Measurements from ENCODE around the gene DKKL1.

DNA sequence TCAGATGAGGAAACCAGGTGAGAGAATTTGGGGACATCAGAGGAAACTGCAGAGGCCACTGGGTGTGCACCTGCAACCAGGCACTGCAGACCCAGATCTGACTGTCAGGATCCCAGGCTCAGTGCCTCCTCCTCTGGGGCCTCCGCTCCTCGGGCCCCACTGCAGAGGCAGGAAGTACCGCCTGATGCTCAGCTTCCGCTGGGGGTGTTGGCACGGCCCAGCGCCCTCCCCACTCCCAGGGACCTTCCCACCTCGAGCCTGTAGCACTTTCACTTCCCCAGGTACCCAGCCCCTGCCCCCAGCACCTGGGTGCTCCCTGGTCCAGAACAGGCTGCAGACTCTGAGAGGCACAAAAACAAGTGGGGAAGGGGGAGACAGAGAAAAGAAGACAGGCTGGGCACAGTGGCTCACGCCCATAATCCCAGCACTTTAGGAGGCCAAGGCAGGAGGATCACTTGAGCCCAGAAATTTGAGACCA, 29.8 kb upstream of the DKKL1 start:
- no peak for TF ChIP-seq EZH2phosphoT487 (IDR thresholded peaks at IDR 0.05; ENCODE audit: low read depth)
- no peak for TF ChIP-seq CTCF (IDR thresholded peaks at IDR 0.05; ENCODE audit: low read depth, low read length)

All from OCI-LY3 (cell line).